EL (cell line): ENCODE data around the gene NECAB2.
A peak's percentile ranks its signal among the peaks of the same experiment; 100 is the strongest.

Source experiments
- DNase-seq: peaks from one replicate; pipeline ENCODE4 v3.0.0-alpha.2; 2016

Gene NECAB2

GRCh38 chr16:83967838-83968305 is at the start of gene NECAB2:
NECAB2 (plus strand) TSS chr16:83968244; CDS start chr16:83968649, 405 bp downstream.
- peak; percentile 30 for DNase-seq

GRCh38 chr16:83920894-83921491 is 47.1 kb upstream of the NECAB2 start:
- DNase-seq = no peak

- no peak for DNase-seq
These were observed 44.3 kb upstream of the NECAB2 start for GRCh38 chr16:83923581-83924365.

- DNase-seq = no peak
These were observed 43.4 kb upstream of the NECAB2 start for GRCh38 chr16:83924686-83925085.

- no peak for DNase-seq
These were observed 42.7 kb upstream of the NECAB2 start for GRCh38 chr16:83925095-83925905.

GRCh38 chr16:83925957-83926725 is 41.9 kb upstream of the NECAB2 start:
- no peak for DNase-seq

- DNase-seq = peak; percentile 78
These were observed 41.2 kb upstream of the NECAB2 start for GRCh38 chr16:83926726-83927397.

GRCh38 chr16:83928341-83929055 is 39.5 kb upstream of the NECAB2 start:
- peak; percentile 35 for DNase-seq

- DNase-seq = no peak
These were observed 38.1 kb upstream of the NECAB2 start for GRCh38 chr16:83929811-83930555.

- DNase-seq = no peak
These were observed 37.1 kb upstream of the NECAB2 start for GRCh38 chr16:83930730-83931500.

- no peak for DNase-seq
These were observed 36.5 kb upstream of the NECAB2 start for GRCh38 chr16:83931556-83931955.

GRCh38 chr16:83932304-83932703 is 35.7 kb upstream of the NECAB2 start:
- no peak for DNase-seq

GRCh38 chr16:83932955-83933673 is 34.9 kb upstream of the NECAB2 start:
- DNase-seq = no peak

- no peak for DNase-seq
These were observed 34.0 kb upstream of the NECAB2 start for GRCh38 chr16:83933885-83934683.

- no peak for DNase-seq
These were observed 33.4 kb upstream of the NECAB2 start for GRCh38 chr16:83934684-83934977.

GRCh38 chr16:83935005-83935857 is 32.8 kb upstream of the NECAB2 start:
- DNase-seq = no peak

- DNase-seq = no peak
These were observed 32.2 kb upstream of the NECAB2 start for GRCh38 chr16:83935858-83936255.
